HG03575 (cell line): Measurements from ENCODE around the gene POLR1G.
"Not testable (repeated sequence)": the region's sequence is repeated elsewhere in the genome, so short reads cannot be mapped to it uniquely, and the experiment has no call there.

Experiments
- ATAC-seq: cut with Tn5 transposase; IDR thresholded peaks from one replicate; pipeline ENCODE4 v1.9.1; 2021; ENCODE audit not compliant: unreplicated experiment, insufficient number of reproducible peaks, low FRiP score; ENCODE audit errors: extremely low read depth

The POLR1G gene

DNA sequence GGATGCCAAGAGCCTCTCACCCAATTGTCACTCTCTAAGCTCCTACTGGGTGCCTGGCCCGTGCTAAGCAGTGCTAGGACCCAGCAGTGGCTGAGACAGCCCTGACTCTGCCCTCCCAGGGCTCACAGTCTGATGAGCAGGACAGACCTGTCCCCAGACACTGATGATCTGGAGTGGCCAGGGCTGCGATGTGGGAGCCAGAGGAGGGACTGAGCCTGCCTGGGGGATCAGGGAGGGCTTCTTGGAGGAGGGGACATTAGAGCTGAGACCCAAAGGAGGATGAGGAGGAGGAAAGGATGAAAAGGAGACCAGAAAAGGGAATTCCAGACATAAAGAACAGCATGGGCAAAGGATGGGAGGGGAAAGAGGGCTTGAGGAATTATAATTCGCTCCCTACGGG, 10.7 kb downstream of the POLR1G start:
- no peak for ATAC-seq

- ATAC-seq = no peak
Measured at GRCh38 chr19:45418802-45419201, 12.4 kb downstream of the POLR1G start.

- ATAC-seq = no peak
Measured at GRCh38 chr19:45419396-45419795, 13.0 kb downstream of the POLR1G start.

DNA sequence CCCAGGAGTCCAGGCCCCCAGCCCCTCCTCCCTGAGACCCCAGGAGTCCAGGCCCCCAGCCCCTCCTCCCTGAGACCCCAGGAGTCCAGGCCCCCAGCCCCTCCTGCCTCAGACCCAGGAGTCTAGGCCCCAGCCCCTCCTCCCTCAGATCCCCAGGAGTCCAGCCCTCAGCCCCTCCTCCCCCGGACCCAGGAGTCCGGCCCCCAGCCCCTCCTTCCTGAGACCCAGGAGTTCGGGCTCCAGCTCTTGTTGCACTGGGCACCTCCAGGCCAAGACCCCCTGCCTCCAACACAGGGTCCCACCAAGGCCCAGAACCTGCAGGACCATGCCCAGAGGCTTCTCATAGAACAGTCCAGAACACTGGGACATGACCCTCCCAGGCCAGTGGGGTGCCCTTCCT, 13.5 kb downstream of the POLR1G start:
- no peak for ATAC-seq

DNA sequence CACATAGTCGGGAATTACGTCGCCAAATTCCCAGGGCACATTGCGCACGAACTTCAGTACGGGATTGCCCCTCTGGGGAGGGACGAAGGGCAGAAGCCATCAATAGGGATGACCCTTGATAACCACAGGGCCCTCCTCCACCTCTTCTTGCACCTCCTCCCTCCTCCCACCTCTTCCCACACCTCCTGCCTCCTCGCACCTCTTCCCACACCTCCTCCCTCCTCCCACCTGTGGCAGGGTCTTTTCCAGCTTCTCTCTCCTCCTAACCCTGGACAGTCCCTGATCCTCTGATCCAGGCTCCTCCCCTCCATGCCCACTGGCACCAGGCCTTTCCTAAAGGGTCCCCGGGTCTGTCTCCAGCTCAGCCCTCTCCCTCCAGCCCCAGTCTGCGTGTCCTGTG, 13.9 kb downstream of the POLR1G start:
- no peak for ATAC-seq

- ATAC-seq = no peak
Measured at GRCh38 chr19:45420871-45421270, 14.4 kb downstream of the POLR1G start.

DNA sequence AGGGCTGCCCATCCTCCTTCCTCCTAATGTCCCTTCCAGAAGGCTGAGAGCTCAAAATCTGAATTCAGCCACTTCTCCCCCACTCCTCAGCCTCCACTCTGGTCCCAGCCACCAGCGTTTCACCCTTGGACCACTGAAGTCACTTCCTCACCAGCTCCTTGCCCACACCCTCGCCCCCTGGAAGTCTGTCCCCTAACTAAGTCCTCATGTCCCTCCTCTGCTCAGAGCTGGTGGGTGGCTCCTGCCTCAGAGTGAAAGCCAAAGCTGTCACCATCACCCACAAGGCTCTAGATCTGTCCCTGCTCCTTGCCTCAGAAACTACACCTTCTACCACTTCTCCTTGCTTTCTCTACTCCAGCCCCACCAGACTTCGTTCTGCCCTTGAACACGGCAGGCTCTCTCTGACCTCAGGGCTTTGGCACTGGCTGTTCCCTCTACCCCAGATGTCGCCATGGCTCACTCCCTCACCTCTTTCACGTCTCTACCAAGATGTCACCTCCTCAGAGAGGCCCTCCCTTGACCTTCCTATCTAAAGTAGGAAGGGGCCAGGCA, 15.6 kb downstream of the POLR1G start:
- no peak for ATAC-seq

GRCh38 chr19:45423033-45423588, 16.7 kb downstream of the POLR1G start:
- no peak for ATAC-seq

- no peak for ATAC-seq
Measured at GRCh38 chr19:45423589-45424190, 17.2 kb downstream of the POLR1G start, which contains the start of gene ERCC1. ERCC1 (minus strand) TSS chr19:45423917; CDS start chr19:45423374, 543 bp downstream.

GRCh38 chr19:45424191-45425058, 18.0 kb downstream of the POLR1G start:
- ATAC-seq = no peak

GRCh38 chr19:45428384-45429231, 22.2 kb downstream of the POLR1G start:
- no peak for ATAC-seq

DNA sequence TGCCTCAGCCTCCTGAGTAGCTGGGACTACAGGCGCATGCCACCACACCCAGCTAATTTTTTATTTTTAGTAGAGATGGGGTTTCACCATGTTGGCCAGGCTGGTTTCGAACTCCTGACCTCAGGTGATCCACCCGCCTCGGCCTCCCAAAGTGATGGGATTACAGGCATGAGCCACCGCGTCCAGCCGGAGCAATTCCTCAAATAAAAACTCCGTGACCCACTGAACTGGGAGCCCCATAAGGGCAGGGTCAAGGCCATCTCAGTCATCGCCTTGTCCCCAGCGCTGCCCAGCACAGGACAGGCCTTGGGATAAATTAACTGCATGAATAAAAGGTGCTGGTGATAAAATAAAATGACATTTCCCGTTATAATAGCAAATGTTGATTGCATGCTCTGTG, 23.5 kb downstream of the POLR1G start:
- not testable (repeated sequence) for ATAC-seq

DNA sequence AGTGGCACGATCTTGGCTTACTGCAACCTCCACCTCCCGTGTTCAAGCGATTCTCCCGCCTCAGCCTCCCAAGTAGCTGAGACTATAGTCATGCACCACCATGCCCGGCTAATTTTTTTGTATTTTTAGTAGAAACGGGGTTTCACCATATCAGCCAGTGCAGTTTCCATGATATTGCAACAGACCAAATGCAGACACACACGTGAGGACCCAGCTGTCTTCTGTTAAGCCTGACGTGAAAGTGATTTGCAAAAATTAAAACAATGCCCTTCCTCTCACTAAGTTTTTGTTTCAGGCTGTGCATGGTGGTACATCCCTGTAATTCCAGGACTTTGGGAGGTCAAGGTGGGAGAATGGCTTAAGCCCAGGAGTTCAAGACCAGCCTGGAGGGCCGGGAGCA, 24.6 kb downstream of the POLR1G start:
- not testable (repeated sequence) for ATAC-seq

DNA sequence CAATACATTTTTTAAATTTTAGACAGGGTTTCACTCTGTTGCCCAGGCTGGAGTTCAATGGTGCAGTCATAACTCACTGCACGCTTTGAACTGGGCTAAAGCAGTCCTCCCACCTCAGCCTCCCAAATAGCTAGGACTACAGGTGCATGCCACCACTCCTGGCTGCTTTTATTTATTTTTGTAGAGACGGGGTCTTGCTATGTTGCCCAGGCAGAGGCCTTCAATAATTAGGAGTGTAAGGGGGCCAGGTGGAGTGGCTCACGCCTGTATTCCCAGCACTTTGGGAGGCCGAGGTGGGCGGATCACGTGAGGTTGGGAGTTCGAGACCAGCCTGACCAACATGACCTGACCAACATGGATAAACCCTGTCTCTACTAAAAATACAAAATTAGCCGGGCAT, 26.1 kb downstream of the POLR1G start:
- ATAC-seq = not testable (repeated sequence)

DNA sequence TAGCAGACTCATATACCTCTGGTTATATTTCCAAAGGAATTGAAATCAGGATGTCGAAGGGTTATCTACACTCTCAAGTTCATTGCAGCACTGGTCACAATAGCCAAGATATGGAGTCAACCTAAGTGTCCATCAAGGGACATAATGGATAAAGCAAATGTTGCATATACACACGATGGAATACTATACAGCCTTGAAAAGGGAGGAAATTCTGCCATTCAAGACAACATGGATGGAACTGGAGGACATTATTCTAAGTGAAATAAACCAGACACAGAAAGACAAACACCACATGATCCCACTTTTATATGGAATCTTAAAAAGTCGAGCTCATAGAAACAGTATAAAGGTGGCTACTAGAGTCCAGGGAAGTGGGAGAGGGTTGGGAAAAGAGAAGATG, 30.9 kb downstream of the POLR1G start:
- ATAC-seq = no peak

GRCh38 chr19:45439190-45439568, 32.7 kb downstream of the POLR1G start:
- ATAC-seq = no peak

DNA sequence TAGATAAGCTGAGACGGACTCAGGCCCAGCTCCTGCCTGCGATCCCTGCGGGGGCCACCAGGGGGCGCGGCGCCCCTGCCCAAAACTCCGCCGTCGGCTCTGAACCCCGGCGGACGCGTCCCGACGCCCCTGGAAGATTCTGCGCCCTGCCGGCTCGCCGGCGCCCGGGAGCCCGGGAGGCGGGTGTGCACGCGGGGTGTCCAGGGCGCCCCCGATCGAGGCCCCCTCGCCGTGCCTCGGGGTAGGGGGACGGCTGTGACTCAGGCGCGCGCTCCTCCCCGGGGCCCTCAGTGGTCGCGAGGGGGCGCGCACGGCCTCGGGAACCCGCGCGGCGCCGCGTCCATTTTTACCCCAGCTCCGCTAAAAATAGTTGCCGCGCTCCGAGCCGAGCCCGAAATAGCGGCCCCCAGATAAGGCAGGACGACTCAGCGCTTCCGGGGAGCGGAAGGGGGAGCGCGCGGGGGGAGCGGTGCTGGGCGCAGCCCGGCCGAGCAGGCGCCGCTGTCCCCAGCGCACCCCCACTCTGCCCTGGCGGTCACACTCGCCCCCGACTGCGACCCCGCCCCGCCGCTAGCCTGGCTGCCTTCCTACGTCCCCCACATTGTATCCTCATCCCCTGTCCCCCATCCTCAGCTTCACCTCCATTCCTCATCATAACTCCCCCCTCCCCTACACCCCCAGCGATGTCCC, 33.3 kb downstream of the POLR1G start:
- ATAC-seq = no peak

- ATAC-seq = no peak
Measured at GRCh38 chr19:45440259-45440638, 33.8 kb downstream of the POLR1G start.
